ENCODE measurements around the gene VWA2. TPM values are rescaled to one million over a fixed set of nuclear protein-coding genes. Genes with fewer than 3 reads are reported as not detected.

Gene VWA2
- total RNA-seq, 2 donors from 2014 or later: 1.7 to 2.0 TPM

GRCh38 chr10:114195079-114195478, 44.0 kb upstream of the VWA2 start:
- no peak overlapping the region for H3K27ac Mint-ChIP-seq
- no peak for TF ChIP-seq CTCF (conservative IDR thresholded peaks at IDR 0.05)
- H3K9ac ChIP-seq (ENCODE audit: extremely low read depth, low read length, poor library complexity, severe bottlenecking): no peak overlapping the region
- H3K27me3 Mint-ChIP-seq (ENCODE audit: insufficient read depth): no peaks in the 10 kb centered on the region
- 89% methylated on average over 2 of the region's 2 CpGs; no CpG with 5 or more reads in 1 of the 2 experiments for WGBS, 2 experiments (ENCODE audit: insufficient coverage in 1 of 2, insufficient read length in 1 of 2)
- H3K9me3 Mint-ChIP-seq: no peaks in the 10 kb centered on the region
- no peaks in the 10 kb centered on the region for H3K27me3 ChIP-seq (ENCODE audit: control insufficient read depth, insufficient read depth, low read length, poor library complexity, severe bottlenecking)
- H3K9me3 ChIP-seq (ENCODE audit: control insufficient read depth, low read length): no peaks in the 10 kb centered on the region
- no peaks in the 10 kb centered on the region for H3K4me1 Mint-ChIP-seq
- H3K36me3 ChIP-seq (ENCODE audit: control insufficient read depth, insufficient read depth, low read length): no peaks in the 10 kb centered on the region
- no peak overlapping the region for H3K27ac ChIP-seq (ENCODE audit: low read depth, low read length)
- H3K4me1 ChIP-seq (ENCODE audit: control insufficient read depth, insufficient read depth, low read length): no peaks in the 10 kb centered on the region
- no peaks in the 10 kb centered on the region for H3K36me3 Mint-ChIP-seq (ENCODE audit: low read depth)
- DNase-seq: no peak
- H3K4me3 ChIP-seq (ENCODE audit: low read length): no peak overlapping the region
- no peak overlapping the region for H3K4me3 Mint-ChIP-seq

GRCh38 chr10:114199239-114199638, 39.8 kb upstream of the VWA2 start:
- Histone ChIP-seq H3K9me3 (ENCODE audit: control insufficient read depth, low read length) (no peaks in the 10 kb centered on the region), H3K4me3 (ENCODE audit: low read length) (no peak overlapping the region), H3K27me3 (ENCODE audit: control insufficient read depth, insufficient read depth, low read length, poor library complexity, severe bottlenecking) (no peaks in the 10 kb centered on the region), H3K36me3 (ENCODE audit: control insufficient read depth, insufficient read depth, low read length) (no peaks in the 10 kb centered on the region), H3K9ac (ENCODE audit: extremely low read depth, low read length, poor library complexity, severe bottlenecking) (no peak overlapping the region), H3K4me1 (ENCODE audit: control insufficient read depth, insufficient read depth, low read length) (no peaks in the 10 kb centered on the region), H3K27ac (ENCODE audit: low read depth, low read length) (no peak overlapping the region)
- 89% methylated on average over 4 of the region's 4 CpGs; no CpG with 5 or more reads in 1 of the 2 experiments for WGBS, 2 experiments (ENCODE audit: insufficient coverage in 1 of 2, insufficient read length in 1 of 2)
- Mint-ChIP-seq H3K27me3 (ENCODE audit: insufficient read depth) (no peaks in the 10 kb centered on the region), H3K36me3 (ENCODE audit: low read depth) (no peaks in the 10 kb centered on the region), H3K9me3 (no peaks in the 10 kb centered on the region), H3K4me1 (no peaks in the 10 kb centered on the region), H3K4me3 (no peak overlapping the region), H3K27ac (no peak overlapping the region)
- no peak for DNase-seq
- no peak for TF ChIP-seq CTCF (conservative IDR thresholded peaks at IDR 0.05)

DNA sequence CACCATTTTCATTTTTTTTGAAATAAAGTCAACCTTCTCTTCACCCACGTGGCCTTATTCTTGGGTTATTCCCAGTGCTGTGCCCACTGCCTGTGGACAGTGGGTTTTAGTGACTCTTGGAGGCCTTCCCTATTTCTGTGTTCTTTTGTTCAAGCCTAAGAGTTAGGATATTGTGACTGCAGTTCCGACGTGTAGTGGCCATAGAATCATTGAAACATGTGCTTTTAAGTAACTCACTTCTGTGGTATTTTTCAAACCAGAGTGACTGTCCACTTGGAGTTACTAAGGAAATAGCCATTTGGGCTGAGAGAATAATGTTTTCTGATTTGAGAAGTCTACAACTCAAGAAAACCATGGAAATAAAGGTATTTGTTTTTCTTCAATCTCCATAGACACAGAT, 36.2 kb upstream of the VWA2 start:
- Histone ChIP-seq H3K27me3 (ENCODE audit: control insufficient read depth, insufficient read depth, low read length, poor library complexity, severe bottlenecking) (no peaks in the 10 kb centered on the region), H3K9ac (ENCODE audit: extremely low read depth, low read length, poor library complexity, severe bottlenecking) (no peak overlapping the region), H3K4me1 (ENCODE audit: control insufficient read depth, insufficient read depth, low read length) (no peaks in the 10 kb centered on the region), H3K4me3 (ENCODE audit: low read length) (no peak overlapping the region), H3K27ac (ENCODE audit: low read depth, low read length) (no peak overlapping the region), H3K36me3 (ENCODE audit: control insufficient read depth, insufficient read depth, low read length) (no peaks in the 10 kb centered on the region), H3K9me3 (ENCODE audit: control insufficient read depth, low read length) (no peaks in the 10 kb centered on the region)
- Mint-ChIP-seq H3K27me3 (ENCODE audit: insufficient read depth) (no peaks in the 10 kb centered on the region), H3K27ac (no peak overlapping the region), H3K9me3 (no peaks in the 10 kb centered on the region), H3K4me3 (no peak overlapping the region), H3K36me3 (ENCODE audit: low read depth) (no peaks in the 10 kb centered on the region), H3K4me1 (no peaks in the 10 kb centered on the region)
- no peak for TF ChIP-seq CTCF (conservative IDR thresholded peaks at IDR 0.05)
- no peak for DNase-seq
- WGBS, 2 experiments (ENCODE audit: insufficient coverage in 1 of 2, insufficient read length in 1 of 2): 89 to 100% methylated on average over 2 to 3 of the region's 3 CpGs
